ENCODE results near the gene KCNQ1.
"Not testable (repeated sequence)": the region's sequence is repeated elsewhere in the genome, so short reads cannot be mapped to it uniquely, and the experiment has no call there.

KCNQ1 gene

DNA sequence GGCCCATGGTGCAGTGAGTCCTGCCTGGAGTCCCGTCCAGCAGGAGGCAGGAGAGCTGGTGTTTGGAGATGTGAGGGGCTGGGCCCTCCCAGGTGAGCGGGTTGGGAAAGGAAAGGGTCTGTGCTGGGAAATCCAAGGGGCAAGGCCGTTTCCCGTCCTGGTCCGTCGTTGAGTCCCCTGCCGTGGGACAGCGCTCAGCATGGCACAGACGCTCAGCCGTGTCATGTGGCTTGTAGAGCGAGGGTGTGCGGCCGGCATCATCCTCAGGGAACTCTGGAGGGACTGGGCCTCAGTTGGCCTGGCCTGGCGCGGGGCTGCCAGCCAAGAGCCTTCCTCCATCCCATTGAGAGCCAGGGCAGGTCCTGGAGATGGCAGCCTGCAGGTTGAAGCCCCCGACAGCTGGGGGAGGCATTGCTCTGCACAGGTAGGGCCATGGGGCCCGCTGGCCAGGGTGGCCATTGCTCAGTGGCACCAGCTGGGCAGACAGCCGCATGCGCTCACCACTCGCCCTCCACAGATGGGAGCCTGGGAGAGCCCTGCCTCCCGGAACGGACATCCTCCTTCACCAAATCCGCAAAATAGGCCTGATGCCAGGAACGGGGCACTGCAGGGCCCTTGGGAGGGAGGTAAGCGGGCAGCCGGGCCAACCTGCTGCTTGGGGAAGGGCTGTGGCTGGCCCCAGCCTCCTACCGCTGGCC is 28.7 kb downstream of the KCNQ1 start:
- no peak for DNase-seq (ENCODE audit: low read depth)
- no peak for TF ChIP-seq CTCF (IDR thresholded peaks at IDR 0.05; ENCODE audit: control insufficient read depth, insufficient read depth, low read depth, low read length, missing control alignments)
- H3K4me3 ChIP-seq (ENCODE audit: control insufficient read depth, low read depth, low read length) = no peak overlapping the region

DNA sequence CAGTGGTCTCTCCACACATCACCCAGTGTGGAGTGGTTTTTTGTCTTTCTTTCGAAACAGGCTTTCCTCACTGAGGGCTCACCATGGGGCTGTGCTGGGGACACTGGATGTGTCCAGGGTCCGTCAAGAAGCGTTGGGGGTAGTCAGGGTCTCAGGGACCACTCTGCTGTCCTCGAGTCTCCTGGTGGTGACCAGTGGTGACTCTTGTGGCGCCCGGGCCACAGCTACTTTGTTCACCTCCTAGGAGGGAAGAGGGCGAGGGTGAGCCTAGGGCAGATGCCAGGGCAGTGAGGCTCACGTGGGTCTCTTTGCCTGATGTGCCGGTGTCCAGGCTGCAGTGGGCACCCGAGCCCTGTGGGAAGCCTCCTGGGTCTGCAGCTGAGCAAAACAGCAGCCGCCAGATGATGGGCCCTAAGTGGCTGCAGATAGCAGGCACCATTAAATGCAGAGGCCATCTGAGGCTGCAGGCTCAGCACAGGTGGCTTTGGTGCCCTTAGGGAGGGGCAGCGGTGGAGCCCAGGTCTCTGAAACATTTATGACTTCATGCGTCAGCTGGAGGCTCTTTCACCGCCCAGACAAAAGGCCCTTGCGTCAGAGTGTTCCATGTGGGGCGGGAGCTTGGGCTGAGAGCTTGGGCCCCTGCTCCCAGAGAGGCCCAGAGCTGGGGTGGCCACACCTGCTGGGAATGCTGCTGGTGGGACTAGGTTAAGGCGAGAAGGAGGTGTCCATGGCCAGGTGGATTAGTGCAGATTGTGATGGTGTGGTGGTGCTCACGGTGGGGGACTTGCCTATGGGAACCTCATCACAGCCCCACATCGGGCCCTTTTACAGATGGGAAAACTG is 29.5 kb downstream of the KCNQ1 start:
- no peak for DNase-seq (ENCODE audit: low read depth)

GRCh38 chr11:2475136-2475918 is 30.5 kb downstream of the KCNQ1 start:
- H3K4me3 ChIP-seq (ENCODE audit: control insufficient read depth, low read depth, low read length) = no peak overlapping the region
- TF ChIP-seq CTCF (IDR thresholded peaks at IDR 0.05; ENCODE audit: control insufficient read depth, insufficient read depth, low read depth, low read length, missing control alignments) = no peak
- no peak for DNase-seq (ENCODE audit: low read depth)

More for the DNA sequence above, 29.5 kb downstream of the KCNQ1 start:
- no peak for TF ChIP-seq CTCF (IDR thresholded peaks at IDR 0.05; ENCODE audit: control insufficient read depth, insufficient read depth, low read depth, low read length, missing control alignments)
- no peak overlapping the region for H3K4me3 ChIP-seq (ENCODE audit: control insufficient read depth, low read depth, low read length)

DNA sequence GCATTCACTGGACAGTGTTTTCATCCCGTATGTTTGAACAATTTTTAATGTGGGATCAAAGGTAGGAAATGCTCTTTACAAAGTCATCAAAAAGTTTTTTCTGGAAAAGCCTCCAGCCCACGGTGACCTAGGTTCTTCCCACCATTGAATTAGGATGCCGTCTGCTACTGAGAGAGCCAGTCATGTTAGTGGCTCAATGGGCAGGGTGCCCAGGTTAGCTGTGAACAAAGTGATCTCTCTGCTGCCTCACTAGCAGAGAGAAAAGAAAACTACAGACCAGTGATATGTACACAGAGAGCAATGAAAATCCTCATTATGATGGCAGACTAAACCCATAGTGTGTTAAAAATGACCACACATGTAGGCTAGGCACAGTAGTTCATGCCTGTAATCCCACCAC is 32.4 kb downstream of the KCNQ1 start:
- H3K4me3 ChIP-seq (ENCODE audit: control insufficient read depth, low read depth, low read length) = no peak overlapping the region
- DNase-seq (ENCODE audit: low read depth) = no peak
- TF ChIP-seq CTCF (IDR thresholded peaks at IDR 0.05; ENCODE audit: control insufficient read depth, insufficient read depth, low read depth, low read length, missing control alignments) = no peak

DNA sequence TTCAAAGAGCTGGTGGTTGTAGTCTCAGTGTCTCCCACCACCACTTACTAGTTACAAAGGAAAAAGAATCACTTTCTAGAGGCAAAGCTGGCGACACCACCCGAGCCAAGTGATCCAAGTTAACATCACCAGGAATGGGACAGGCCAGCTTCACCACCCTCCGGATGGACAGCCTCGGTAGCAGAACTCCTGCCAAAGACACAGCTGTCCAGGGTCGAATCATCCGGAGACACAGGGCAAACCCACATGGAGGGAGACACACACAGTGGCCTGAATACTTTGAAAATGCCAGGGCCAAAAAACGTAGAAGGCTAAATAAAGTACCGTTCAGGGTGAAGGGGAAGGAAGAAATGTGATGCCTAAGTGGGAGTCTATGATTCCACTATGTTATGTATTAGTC is 33.1 kb downstream of the KCNQ1 start:
- DNase-seq (ENCODE audit: low read depth) = no peak
- no peak for TF ChIP-seq CTCF (IDR thresholded peaks at IDR 0.05; ENCODE audit: control insufficient read depth, insufficient read depth, low read depth, low read length, missing control alignments)

DNA sequence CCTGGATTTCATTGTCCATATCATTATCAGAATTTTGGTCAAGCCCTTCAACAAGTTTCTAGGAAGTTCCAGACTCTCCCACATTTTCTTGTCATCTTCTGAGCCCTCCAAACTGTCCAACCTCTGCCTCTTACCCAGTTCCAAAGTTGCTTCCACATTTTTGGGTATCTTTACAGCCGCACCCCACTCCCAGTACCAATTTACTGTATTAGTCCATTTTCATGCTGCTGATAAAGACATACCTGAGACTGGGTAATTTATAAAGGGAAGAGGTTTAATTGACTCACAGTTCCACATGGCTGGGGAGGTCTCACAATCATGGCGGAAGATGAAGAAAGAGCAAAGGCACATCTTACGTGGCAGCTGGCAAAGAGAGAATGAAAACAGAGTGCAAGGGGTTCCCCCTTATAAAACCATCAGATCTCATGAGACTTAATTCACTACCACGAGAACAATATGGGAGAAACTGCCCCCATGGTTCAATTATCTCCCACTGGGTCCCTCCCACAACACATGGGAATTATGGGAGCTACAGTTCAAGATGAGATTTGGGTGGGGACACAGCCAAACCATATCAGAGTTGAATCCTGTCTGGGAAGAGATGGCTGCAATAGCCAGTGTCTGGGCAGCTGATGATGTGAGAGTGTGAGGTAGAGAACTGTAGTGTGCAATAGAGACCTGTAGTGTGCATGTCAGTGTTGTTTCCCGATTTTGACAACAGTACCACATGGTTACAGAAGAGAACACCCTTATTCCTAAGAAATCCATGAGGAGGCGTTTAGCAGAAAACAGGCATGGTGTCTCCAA is 35.5 kb downstream of the KCNQ1 start:
- H3K4me3 ChIP-seq (ENCODE audit: control insufficient read depth, low read depth, low read length); DNase-seq (ENCODE audit: low read depth): not testable (repeated sequence)

More for the DNA sequence above, 33.1 kb downstream of the KCNQ1 start:
- H3K4me3 ChIP-seq (ENCODE audit: control insufficient read depth, low read depth, low read length) = no peak overlapping the region
